Medulla oblongata (tissue), 1 donor: ENCODE data around the gene CD19.

ENCODE experiments used
- DNase-seq: peaks from one replicate; pipeline ENCODE4 v3.0.0-alpha.2; 2015; ENCODE audit errors: extremely low spot score

Gene CD19

DNA sequence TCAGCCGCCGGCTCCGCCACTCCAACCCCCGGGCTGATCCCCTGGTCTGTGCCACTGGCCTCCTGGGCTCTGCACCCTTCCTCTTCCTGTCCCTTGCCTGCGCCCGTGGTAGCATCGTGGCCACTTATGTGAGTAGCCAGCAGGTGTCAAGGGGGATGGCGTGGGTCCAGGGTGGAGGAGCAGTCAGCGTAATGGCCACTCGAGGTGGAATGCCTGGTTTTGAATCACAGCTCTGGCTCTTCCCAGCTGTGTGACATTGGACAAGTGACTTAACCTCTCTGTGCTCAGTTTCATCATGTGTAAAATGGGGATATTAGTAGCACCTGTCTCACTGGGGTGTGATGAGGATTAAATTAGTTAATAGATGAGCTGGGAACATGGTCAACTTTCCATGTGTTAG lies 50.6 kb downstream of the CD19 start:
- DNase-seq: no peak

GRCh38 chr16:28982949-28983348 lies 51.2 kb downstream of the CD19 start:
- no peak for DNase-seq

GRCh38 chr16:28983644-28984043 lies 51.9 kb downstream of the CD19 start:
- no peak for DNase-seq

DNA sequence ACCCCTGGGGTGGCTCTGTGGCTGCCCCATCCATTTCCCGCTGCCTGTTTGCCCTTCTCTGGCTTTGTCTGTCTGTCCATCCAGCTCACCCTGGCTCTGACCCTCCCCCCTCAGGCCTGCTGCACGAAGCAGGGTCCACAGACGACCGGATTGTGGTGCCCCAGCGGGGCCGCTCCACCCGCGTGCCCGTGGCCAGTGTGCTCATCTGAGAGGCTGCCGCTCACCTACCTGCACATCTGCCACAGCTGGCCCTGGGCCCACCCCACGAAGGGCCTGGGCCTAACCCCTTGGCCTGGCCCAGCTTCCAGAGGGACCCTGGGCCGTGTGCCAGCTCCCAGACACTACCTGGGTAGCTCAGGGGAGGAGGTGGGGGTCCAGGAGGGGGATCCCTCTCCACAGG lies 52.3 kb downstream of the CD19 start:
- DNase-seq: no peak

DNA sequence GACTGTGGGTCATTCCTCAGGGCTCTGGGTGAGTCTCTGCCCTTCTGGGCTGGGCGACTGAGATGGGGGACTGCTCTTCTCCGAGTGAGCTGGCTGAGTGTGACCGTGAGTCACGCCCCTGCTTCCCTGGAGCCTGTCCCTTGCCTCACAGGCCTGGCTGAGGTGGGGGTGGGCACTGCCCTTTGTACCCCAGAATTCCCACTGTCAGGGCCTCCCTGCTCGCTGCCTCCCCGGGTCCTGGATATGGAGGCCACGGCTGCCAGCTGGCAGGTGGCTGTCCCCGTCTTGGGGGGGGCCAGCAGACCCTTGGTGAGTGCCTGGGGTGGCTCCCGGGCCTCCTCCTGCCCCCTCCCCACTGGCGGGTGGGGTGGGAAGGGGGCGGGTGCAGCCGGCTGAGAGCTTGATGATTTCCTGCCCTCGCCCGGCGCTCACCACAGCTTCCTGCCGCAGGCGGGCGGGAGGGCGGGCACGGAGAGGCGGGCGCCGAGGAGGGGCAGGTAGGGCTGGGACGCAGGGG lies 52.9 kb downstream of the CD19 start, which contains the start of gene LAT:
LAT (plus strand) TSS at position 434 of the 517 bp plus-strand sequence. CDS start 366 bp downstream, outside the sequence.
- no peak for DNase-seq

DNA sequence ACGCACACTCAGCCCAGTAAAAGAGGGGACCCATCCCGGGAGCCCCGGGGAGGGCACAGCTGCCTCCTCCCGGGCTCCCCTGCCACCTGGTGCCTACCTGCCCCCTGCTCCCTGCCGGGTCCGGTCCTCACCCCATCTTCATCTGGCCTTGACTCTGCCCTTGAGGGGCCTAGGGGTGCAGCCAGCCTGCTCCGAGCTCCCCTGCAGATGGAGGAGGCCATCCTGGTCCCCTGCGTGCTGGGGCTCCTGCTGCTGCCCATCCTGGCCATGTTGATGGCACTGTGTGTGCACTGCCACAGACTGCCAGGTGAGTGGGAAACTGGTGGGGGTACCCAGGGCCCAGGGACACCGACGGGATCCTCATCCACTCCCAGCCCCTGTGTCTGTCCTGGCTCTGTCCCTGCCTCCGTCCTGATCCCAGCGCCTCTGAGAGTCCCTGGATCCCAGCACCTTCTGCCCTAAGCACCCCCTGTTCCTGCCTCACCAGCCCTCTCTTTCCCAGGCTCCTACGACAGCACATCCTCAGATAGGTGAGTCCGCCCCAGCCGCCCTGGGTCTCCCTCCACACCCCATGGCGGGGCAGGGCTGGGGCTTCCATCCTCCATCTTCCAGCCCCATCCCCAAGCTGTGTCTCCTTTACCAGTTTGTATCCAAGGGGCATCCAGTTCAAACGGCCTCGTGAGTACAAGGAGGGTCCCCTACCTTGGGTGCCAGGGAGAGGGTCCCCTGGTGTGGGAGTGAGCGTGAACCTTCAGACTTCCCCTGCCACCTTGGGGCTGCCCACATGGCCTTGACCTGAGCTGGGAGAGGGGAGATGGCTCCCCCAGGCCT lies 53.7 kb downstream of the CD19 start:
- DNase-seq: no peak

DNA sequence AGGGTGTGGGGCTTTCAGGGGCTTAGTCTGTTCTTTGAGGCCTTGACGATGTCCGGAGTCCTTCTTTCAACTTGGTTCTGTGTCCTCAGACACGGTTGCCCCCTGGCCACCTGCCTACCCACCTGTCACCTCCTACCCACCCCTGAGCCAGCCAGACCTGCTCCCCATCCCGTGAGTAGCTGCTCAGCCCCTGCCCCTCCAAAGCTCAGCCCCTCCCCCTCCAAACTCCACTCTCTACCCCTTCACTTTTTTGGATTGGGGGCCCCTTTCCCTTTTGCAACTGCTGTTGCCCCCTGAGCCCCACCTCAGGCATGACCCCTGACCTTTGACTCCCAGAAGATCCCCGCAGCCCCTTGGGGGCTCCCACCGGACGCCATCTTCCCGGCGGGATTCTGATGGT lies 54.3 kb downstream of the CD19 start:
- DNase-seq: no peak

DNA sequence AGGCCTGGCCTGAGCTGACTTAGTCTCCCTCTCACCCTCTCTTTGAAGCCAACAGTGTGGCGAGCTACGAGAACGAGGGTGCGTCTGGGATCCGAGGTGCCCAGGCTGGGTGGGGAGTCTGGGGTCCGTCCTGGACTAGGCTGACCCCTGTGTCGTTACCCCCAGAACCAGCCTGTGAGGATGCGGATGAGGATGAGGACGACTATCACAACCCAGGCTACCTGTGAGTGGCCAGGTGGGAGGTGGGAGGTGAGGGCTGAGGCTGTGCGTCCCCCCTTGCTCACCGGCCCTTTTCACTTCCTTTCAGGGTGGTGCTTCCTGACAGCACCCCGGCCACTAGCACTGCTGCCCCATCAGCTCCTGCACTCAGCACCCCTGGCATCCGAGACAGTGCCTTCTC lies 54.7 kb downstream of the CD19 start:
- DNase-seq: no peak

DNA sequence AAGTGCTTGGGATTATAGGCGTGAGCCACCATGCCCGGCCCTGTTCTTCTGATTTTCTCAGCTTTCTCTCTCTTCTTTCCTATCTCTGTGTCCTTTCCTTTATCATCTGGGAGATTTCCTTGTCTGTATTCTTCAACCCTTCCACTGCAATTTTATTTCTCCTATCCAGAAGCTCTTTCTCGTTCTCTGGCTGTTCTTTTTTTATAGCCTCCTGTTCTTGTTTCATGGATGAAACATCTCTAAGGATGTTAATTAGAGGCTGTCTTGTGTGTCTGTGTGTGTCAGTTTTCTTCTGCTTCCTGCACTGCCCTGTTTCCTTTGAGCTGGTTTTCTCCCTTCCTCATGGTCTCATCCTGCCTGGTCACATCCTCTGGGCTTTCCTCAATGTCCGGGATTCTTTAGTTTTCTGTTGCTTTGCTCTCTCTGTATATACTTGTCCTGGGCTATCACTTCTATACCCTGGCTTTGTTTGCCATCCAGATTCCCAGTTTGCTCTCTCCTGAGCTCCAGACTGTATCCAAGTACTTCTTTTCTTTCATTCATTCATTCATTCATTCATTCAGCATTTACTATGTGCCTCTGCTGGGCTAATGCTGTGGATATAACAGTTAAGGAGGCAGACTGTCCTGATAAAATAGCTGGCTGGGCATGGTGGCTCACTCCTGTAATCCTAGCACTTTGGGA lies 55.5 kb downstream of the CD19 start:
- DNase-seq: no peak
